Cardiac muscle cell (in vitro differentiated cells and primary cell): ENCODE data around the gene EPHA10. TPM values are rescaled to one million over a fixed set of nuclear protein-coding genes. Genes with fewer than 3 reads are reported as not detected.
A peak's percentile ranks its signal among the peaks of the same experiment; 100 is the strongest.
"Not testable (repeated sequence)": the region's sequence is repeated elsewhere in the genome, so short reads cannot be mapped to it uniquely, and the experiment has no call there.

Experiments used
- DNase-seq, 2 donors: peaks; one replicate each; pipeline versions ENCODE4 v3.0.0 to v3.0.0-alpha.2; 2010 to 2017; ENCODE audit warnings: low read depth in 1 of 2, low spot score in 1 of 2
- H3K27ac ChIP-seq: fragments of 200-600 bp; sonication (generic); 2 replicates; pipeline ENCODE4 v1.5.1; 2016
- H3K27me3 ChIP-seq: fragments of 200-600 bp; sonication (generic); 2 replicates; pipeline ENCODE4 v1.6.0; 2016; ENCODE audit warnings: control low read depth
- H3K36me3 ChIP-seq: fragments of 200-600 bp; sonication (generic); 2 replicates; pipeline ENCODE4 v1.5.1; 2016; ENCODE audit warnings: control low read depth
- H3K4me1 ChIP-seq: fragments of 200-600 bp; sonication (generic); 2 replicates; pipeline ENCODE4 v1.8.1; 2017; ENCODE audit warnings: low read depth, mild to moderate bottlenecking, mixed run types
- H3K4me3 ChIP-seq: fragments of 200-600 bp; sonication (generic); 2 replicates; pipeline ENCODE4 v1.5.1; 2016; ENCODE audit warnings: mild to moderate bottlenecking
- H3K9me3 ChIP-seq: fragments of 200-600 bp; sonication (generic); 2 replicates; pipeline ENCODE4 v1.5.1; 2017; ENCODE audit warnings: low read depth, mild to moderate bottlenecking, control low read depth
- CTCF ChIP-seq: IDR thresholded peaks from 2 replicates; pipeline ENCODE4 v1.5.1; 2012; ENCODE audit warnings: low read depth, mild to moderate bottlenecking, low read length
- polyA plus RNA-seq: library from polyadenylated mRNA; unstranded; fragments of >200 nt; fragmentation: Nextera tagmentation; extraction: Ambion mirVana; gene quantifications from 2 replicates; pipeline ENCODE4 v1.2.1, GENCODE V29; 2016
- total RNA-seq: library from RNA; depleted of rRNA; stranded (reverse); fragments of >200 nt; gene quantifications from 2 replicates; pipeline ENCODE4 v1.2.3, GENCODE V29; 2016

The EPHA10 gene
- total and polyA plus RNA-seq, 2 experiments from 2014 or later, result 0.38 TPM; not detected in 1

- no peaks in the 10 kb centered on the region for H3K9me3 ChIP-seq
- H3K4me1 ChIP-seq, result peaks cover 14% of the 10 kb centered on the region
- no peak for TF ChIP-seq CTCF
- H3K27ac ChIP-seq, result peak overlapping the region; percentile 56
- H3K36me3 ChIP-seq, result peaks cover 6% of the 10 kb centered on the region
- DNase-seq, result peak; percentile 50 to 66
- H3K27me3 ChIP-seq, result no peaks in the 10 kb centered on the region
- H3K4me3 ChIP-seq, result peak overlapping the region; percentile 41
Measured at GRCh38 chr1:37691497-37692077, 73.3 kb downstream of the EPHA10 start.

DNA sequence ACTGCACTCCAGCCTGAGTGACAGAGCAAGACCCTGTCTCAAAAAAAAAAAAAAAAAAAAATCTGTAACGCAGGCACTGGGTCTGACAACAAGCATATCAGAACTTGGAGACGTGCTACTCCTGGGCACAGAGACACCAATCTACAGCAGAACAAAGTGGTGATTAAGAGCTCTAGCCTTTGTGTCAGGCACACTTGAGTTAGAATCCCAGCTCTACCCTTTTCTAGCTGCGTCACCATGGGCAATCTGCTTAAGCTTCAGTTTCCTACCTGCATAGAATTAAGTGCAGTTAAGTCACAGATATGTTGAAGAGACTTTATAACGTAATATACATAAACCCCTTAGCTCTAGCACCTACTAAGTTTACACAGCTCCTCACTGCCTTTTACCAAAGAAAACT, 76.0 kb downstream of the EPHA10 start:
- no peak for DNase-seq
- Histone ChIP-seq H3K4me1 (peaks cover 14% of the 10 kb centered on the region), H3K27me3 (no peaks in the 10 kb centered on the region), H3K4me3 (no peak overlapping the region), H3K27ac (no peak overlapping the region), H3K9me3 (no peaks in the 10 kb centered on the region), H3K36me3 (peaks cover 19% of the 10 kb centered on the region)
- TF ChIP-seq CTCF, result no peak

GRCh38 chr1:37687764-37688163, 77.2 kb downstream of the EPHA10 start:
- H3K9me3 ChIP-seq, DNase-seq, H3K4me3 ChIP-seq, H3K27me3 ChIP-seq, H3K27ac ChIP-seq: not testable (repeated sequence)
- peaks cover 28% of the 10 kb centered on the region for H3K36me3 ChIP-seq
- H3K4me1 ChIP-seq, result peaks cover 14% of the 10 kb centered on the region

- no peak for DNase-seq
- Histone ChIP-seq H3K36me3 (peaks cover 28% of the 10 kb centered on the region), H3K9me3 (no peaks in the 10 kb centered on the region)
Measured at GRCh38 chr1:37685722-37686121, 79.2 kb downstream of the EPHA10 start.

GRCh38 chr1:37684182-37684581, 80.7 kb downstream of the EPHA10 start:
- H3K4me3 ChIP-seq, H3K27ac ChIP-seq, DNase-seq, H3K27me3 ChIP-seq, H3K9me3 ChIP-seq, H3K4me1 ChIP-seq: not testable (repeated sequence)
- peaks cover 28% of the 10 kb centered on the region for H3K36me3 ChIP-seq

More at GRCh38 chr1:37685722-37686121, 79.2 kb downstream of the EPHA10 start:
- Histone ChIP-seq H3K4me1 (peaks cover 7% of the 10 kb centered on the region), H3K4me3 (no peak overlapping the region), H3K27me3 (no peaks in the 10 kb centered on the region), H3K27ac (no peak overlapping the region)
- TF ChIP-seq CTCF, result no peak

GRCh38 chr1:37682334-37682987, 82.5 kb downstream of the EPHA10 start:
- TF ChIP-seq CTCF, result peak; percentile 80
- Histone ChIP-seq H3K9me3 (no peaks in the 10 kb centered on the region), H3K4me3 (no peak overlapping the region), H3K27me3 (peaks cover 7% of the 10 kb centered on the region), H3K27ac (no peak overlapping the region), H3K4me1 (no peaks in the 10 kb centered on the region), H3K36me3 (peaks cover 28% of the 10 kb centered on the region)
- DNase-seq, result peak; percentile 75 to 76
